Measurements from ENCODE around the gene POU3F1.

The POU3F1 gene

DNA sequence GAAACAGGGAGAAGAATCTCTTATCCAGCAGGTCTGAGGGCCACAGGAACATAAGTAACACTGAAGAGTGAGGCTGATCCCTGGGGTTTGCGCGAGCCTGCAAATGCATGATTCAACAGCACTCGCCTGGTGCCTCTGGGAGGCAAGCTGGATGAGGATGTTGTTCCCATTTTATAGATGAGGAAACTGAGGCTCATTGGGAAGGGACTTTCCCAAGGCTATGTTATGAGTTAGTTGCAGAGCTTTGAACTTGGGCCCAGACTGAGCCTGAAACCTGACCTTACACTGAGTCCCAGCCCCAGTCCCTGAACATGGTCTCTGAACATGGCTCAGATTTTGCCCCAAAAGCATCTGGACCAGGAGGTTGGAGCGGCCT lies 27.7 kb upstream of the POU3F1 start:
- in situ Hi-C loops (cut with MboI; ENCODE audit: low sequenced_read_pairs) = no loop called here

DNA sequence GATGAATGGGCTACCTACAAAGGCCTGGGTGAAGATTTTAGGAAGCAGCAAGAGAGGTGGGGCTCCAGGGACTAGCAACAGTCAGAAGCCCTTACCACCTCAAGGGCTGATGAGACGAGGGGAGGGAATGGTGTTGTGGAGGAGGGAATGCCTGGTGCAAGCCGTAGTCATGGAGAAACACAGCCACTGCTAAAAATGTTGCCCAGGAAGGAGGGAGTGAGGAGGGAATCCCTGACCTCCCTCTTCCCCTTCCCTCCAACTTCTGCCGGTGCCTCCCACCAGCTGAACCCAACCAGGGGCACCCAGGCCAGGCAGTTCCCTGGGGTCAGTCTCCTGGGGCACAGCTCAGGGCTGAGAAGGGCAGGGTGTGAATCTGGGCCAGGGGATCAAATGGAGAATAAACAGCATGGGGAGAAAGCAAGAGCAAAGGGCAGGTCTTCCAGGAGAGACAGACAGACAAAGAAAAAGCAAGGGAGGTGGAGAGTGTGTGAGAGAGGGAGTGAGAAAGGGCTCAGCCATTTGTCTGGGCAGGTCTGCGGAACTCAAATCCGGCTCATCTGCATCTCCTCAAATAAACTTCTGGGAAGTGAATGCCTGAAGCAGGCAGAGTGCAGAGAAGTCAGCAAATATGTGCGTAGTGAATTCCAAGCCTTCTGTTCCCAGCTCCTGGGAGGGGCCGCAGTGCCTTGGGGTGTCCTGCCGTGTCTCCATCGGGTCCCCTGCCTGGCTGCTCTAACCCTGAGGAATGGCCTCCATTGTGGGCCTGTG lies 27.1 kb upstream of the POU3F1 start:
- in situ Hi-C loops (cut with MboI; ENCODE audit: low sequenced_read_pairs) = no loop called here

DNA sequence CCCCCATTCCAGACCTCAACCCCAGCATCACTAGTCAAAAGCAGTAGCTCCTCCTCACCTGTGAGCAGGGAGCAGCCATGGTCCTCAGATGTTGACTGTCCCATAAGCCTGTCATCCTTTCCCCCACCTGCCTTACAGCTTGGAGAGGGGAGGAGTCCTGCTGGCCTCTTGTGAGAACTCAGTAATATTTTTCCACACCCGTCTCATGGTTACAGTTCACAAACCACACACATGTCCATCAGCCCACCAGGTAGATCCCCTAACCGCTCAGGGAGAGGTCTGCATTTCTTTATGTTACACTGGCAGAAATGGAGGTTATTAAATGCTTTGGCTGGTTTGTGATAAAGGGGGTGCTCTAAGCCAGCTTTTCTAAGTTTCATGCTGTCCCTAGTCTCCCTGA lies 26.3 kb upstream of the POU3F1 start:
- in situ Hi-C loops (cut with MboI; ENCODE audit: low sequenced_read_pairs) = no loop called here

DNA sequence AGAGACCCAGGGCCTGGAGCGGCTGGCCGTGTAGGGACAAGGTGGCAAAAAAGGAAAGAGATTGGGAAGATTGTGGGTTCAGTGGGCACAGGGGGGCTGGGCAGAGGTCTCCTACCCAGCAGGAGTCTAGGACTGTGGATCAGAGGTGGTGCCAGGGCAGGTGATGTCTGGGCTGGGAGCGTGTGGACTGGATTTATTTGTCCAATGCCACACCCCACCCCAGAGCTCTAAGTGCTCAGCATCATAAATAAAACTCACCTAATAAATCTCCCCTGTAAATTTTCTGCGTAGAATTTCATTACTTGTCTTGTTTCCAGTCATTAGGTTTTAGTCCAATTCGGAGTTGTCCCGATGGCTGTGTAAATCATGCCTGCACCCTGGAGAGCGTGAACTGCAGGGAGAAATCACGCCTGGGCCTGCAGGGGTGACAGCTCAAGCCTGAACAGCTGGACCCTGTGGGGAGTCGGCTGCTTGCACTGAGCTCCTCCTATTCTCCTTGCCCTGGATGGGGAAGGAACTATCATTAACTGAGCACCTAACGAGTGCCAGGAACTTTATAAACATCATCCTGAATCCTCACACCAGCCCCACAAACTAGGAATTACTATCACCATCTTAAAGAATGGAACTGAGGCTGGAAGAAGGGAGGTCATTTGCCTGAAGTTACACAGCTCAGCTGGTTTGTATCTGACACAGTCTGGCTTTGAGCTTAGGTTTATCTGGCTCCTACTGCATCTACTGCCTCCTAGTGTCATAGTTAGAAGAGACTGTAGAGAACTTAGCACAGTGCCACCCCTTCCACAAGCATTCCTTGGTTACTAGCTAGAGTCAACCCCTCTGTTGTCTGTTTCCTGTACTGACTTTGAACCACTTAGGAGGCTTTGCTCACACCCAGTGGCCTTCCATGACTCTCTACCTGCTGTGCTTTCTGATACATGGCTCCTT lies 25.0 kb upstream of the POU3F1 start:
- in situ Hi-C loops (cut with MboI; ENCODE audit: low sequenced_read_pairs) = no loop called here

DNA sequence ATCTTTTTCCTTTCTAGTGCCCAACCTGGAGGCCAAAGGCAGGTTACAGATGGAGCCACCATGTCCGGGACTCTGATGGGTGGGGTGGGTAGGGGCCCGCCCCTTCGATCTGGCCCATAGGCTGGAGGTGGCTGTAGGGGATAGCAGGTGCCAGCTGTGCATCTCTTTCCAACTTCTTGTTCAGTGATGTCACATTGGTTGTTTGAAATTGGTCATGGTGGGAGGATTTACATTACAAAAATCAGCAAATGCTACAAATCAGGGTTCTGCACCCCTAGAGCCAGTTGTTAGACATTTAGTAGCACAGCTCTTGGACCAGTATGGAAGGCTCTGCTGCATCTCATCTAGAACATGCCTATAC lies 22.4 kb upstream of the POU3F1 start:
- in situ Hi-C loops (cut with MboI; ENCODE audit: low sequenced_read_pairs) = no loop called here

DNA sequence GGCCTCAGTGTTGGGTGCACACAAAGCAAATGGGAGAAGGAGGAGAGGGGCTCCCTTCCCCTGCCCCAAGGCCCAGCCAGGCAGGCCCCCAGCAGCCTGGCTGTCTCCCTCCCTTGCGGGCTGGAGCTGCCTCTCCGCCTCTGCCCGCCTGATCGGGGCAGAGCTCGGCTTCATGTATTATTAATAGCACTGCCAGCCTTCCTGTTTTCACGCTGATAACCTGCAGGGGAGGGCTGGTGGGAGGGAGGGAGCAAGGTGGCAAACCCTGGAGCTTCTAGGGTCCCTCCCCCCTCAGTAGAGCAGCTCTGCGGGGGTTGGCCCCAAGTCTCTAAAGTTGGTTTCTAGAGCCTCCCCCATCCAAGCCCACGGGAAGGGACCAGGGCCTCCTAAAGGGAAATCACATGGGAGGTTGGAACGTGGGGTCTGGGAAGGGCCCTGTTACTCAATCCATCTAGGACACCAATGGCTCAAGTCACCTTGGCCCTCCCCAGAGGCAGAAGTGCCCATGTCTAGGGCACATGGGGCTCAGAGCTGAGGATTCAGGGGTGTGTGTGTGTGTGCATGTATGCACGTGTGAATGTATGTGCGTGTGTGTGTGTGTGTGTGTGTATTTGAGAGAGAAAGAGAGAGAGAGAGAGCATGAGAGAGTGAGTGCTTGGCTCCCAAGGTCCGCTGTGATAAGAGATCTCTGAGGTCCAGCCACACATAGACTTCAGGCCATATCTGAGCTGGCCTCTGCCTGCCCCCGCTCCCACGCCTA lies 21.8 kb upstream of the POU3F1 start:
- in situ Hi-C loops (cut with MboI; ENCODE audit: low sequenced_read_pairs) = no loop called here

DNA sequence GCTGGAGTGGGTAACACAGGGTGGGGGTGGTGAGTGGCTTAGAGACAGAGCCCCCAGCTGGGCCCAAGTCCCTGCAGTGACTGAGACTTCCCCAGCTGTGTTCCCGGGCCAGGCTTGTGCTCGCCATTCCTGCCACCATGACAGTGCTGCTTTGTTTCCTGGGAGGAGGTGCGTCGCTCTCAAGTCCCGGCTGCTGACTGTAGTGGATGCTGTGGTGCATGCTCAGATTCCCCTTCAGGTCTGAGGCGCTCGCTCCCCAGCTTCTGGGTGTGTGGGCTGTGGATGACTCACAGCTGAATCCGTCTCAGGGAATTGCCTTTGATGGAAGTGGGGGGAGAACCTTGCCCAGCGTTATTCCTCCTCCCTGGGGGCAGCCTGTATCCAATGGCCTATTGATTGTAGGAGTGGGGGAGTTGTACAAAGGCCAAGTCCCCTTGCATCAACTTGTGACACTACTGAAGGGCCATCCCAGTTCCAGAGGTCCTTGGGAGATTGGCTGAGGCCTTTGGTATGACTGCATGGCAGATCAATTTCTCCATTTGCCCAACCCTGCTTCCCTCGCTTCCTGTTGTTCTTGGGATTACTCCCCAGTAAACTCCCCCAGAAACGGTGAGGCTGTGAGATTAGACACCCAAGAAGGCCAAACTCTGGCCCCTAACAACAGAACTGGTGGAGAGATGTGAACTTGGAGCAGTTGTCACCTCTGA lies 17.8 kb upstream of the POU3F1 start:
- in situ Hi-C loops (cut with MboI; ENCODE audit: low sequenced_read_pairs) = no loop called here

DNA sequence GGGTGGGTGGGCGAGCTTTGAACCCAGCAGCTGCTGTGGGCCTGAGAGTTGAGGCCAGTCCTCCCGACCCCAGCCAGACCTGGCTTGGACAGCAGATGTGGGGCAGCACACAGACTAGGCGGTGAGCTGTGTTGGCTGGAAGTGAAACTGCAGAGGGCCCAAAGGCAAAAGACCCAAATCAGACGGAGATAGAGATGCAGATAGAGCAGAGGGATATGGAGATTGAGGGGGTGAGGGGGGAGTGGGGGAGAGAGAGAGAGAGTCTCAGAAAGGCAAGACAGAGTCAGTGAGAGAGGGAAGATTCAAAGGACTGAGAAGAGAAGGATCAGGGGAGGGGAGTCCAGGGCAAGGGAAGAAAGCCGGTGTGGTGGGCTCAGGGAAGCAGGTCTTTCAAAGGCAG lies 17.0 kb upstream of the POU3F1 start:
- in situ Hi-C loops (cut with MboI; ENCODE audit: low sequenced_read_pairs) = no loop called here

DNA sequence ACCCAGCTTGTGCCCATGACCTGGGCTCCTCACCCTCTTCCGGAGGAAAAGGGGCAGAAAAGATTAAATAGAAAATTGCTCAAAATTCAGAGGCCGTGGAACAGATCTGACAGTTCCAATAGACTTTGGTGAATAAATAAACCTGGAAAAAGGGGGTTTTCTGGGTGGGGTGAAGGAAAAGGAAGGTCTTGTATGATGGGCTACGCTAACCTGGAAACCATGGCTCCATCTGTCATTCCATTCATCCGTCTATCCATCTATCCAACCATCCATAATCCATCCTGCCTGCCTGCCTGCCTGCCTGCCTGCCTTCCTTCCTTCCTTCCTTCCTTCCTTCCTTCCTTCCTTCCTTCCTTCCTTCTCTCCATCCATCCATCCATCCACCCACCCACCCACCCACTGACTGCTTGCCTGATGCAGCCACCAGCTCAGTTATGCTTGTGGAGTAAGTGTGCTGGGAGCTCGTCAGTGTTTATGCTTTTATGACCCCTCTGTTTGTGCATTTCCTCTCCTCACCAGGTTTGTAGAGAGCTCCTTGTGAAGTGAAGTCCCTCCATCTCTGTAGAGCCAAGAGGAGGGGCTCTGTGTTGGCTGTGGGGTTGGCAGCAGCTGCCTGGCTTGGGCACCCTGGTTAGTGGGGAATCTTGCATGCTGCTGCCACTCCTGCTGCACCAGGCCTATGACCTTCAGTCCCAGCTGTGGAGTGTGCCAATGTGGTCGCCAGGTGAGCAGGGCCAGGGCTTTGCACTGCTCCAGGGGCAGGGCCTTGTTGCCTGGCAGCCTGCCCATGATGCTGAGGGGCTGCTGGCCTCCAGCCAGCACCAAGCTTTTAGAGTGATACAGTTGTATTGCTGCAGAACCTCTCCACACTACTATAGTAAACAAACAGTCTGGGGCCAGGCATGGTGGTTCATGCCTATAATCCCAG lies 16.0 kb upstream of the POU3F1 start:
- in situ Hi-C loops (cut with MboI; ENCODE audit: low sequenced_read_pairs) = no loop called here

DNA sequence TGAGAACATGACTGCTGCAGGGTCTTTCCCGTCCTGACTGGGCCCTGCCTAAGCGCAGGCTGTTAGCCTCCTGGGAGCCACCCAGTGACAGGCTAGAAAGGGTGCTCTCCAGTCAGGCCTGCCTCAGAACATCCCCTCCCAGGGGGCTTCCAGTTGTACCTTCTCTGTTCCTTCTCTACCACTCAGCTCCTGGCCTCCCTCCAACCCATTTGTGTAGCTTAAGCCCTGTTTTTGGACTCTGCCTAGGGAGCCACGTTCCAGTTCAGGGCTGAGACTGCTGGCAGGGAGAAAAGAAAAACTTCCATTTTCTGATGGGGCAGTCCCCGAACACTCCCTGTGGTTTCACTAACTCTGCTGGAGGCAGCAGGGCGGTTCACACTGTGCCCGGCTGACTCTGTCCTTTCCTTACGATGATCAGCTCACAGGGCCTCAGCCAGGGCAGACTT lies 15.3 kb upstream of the POU3F1 start:
- in situ Hi-C loops (cut with MboI; ENCODE audit: low sequenced_read_pairs) = no loop called here

DNA sequence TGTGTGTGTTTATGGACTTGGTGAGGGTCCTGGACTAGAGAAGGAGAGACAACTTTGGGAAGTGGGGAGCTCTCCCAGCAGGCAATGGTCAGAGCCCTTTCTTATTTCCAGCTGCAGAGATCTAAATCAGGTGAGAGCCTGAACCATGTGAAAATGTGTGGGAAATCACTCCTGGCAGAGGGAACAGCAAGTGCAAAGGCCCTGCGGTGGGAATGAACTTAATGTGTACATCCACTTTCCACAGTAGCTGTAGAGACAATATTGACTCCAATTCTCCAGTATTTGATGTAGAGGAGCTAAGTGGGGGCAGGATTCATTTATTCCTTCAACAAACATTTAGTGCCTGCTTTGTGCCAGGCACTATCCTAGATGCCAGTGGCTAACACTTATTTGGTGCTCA lies 14.7 kb upstream of the POU3F1 start:
- in situ Hi-C loops (cut with MboI; ENCODE audit: low sequenced_read_pairs) = no loop called here

DNA sequence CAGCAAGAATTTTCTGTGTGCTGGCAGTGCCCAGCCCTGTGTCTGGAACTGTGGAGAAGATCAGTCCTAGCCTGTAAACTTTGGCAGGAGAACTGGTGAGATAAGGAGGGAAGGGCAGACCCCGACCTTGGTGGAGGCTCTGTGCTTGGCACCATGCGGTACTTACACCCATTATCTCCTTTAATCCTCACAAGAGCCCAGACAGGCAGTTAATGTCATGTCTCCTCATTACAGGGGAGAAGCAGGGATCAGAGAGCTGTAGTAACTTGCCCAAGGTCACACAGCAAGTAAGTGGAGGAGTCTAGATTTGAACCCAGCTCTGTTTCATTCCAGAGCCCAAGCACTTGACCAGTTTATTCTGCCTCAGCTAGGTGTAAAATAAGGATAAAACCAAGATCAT lies 13.9 kb upstream of the POU3F1 start:
- in situ Hi-C loops (cut with MboI; ENCODE audit: low sequenced_read_pairs) = no loop called here

DNA sequence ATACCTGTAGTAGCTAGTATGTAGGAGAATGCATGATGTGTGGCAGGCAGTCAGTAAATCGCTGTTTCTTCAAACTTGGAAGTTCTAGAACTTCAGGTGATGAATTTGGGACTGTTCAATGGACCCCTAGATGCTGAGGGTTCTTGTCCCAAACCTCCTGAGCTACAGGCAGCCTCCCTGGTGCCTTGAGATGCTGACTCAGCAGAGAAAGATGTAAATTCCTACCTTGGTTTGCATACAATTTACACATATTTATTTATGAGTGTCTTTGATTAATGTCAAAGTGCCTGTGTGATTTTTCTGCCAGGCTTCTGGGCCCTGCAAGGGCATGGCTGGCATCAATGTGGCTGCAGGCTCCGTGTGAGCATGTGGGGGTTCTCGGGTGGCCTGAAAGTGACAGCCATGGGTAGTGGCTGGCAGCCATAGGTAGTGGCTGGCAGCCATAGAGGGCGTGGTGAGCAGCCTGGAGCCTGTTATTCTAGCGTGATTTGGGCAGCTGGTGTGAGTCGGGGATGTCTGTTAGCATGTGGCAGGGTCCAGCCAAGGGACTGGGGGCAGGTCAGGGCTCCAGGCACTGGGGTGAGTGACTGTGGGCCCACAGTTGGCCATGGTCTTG lies 13.2 kb upstream of the POU3F1 start:
- in situ Hi-C loops (cut with MboI; ENCODE audit: low sequenced_read_pairs) = no loop called here

DNA sequence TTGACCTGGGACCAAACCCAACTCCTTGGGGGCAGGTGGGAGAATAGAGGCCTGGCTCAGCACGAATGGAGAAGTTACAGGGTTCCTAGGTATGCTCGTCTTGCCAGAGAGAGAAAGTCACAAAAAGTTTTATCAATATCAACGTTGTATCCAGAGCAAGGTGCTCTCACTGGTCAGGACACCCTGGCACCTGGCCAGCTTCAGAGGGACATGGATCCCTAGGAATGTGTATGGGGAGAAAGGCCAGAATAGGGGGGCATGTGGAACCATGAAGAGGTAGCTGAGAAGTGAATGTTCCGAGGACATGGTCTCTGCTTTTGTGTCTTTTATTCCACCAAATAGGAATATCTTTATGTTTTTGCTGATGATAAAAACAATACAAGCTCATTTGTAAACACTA lies 9.4 kb upstream of the POU3F1 start:
- in situ Hi-C loops (cut with MboI; ENCODE audit: low sequenced_read_pairs) = no loop called here

DNA sequence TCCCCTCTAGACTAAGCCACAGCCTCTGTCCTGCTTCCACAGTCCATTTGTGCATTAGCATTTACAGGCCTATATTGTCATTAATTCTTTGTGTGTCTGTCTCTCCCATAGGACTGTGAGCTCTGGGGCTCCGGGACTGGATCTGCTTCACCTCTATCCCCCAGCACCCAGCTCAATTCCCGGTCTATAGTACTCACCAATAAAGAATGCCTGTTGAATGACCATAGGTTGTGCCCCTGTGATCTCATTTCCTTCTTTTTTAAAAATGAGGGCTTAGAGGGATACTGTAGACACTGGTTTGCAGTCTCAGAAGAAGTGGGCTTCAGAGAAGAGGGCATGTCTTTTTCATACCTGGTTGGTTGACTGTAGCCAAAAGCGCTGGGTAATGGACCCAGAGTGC lies 8.8 kb upstream of the POU3F1 start:
- in situ Hi-C loops (cut with MboI; ENCODE audit: low sequenced_read_pairs) = no loop called here

DNA sequence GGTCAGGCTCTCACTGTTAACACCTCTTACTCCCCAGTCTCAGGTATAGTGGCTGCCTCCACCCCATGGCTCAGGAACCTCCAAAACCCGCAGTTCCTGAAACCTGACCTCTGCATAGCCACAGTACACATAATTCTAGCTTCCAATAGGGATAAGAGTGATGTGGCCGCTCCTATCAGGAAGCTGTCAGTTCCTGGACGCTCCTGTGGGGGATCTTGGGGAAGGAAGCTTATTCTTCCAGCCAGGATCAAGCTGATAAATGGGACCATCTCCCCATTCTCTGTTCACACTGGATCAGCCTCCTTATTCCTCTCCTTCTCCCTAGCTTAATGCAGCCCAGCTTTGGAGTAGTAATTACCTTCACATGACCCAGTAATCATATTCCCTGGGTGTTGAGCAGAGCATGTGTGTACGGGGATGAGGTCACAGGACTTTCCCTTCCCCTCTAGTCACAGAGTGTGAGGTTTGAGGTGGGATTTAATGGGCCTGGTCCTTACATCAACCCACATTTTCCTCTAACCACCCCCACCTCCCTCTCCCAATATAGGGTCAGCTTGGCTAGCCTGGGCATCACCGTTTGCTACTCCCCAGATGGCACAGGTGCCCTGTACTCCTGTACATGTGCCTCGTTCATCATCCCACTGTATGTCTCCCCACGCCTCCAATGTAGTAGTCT lies 7.0 kb upstream of the POU3F1 start:
- in situ Hi-C loops (cut with MboI; ENCODE audit: low sequenced_read_pairs) = no loop called here

DNA sequence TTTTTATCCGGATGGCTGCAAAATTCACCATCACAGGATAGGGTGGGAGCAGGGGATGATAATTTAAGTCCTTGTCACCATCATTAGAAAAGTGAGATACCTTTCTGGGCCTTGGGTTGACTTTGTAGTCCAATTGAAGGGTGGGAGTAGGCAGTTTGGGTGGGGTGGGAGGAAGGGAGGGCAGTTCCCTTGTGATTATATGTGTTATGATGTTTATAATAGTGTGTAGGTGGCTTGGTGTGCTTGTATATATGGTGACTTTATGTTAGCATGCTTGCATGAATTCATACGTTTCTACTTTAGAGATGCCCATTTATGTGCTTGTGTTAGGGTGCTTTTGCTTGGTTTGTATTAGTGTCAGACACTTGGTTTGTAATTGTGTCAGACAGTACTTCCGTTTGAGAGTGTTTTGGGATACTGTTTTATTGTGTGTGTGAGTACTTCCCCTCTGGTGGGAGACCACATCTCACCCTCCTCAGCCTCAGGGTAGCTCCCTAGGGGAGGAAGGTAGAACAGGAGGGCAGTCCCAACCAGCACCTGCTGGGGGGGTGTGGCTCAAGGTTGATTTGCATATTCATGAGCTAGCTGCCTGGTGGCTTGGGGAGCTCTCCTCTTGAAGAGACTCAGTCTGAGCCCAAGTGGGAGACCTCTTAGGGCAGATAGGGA lies 6.3 kb upstream of the POU3F1 start:
- in situ Hi-C loops (cut with MboI; ENCODE audit: low sequenced_read_pairs) = no loop called here

DNA sequence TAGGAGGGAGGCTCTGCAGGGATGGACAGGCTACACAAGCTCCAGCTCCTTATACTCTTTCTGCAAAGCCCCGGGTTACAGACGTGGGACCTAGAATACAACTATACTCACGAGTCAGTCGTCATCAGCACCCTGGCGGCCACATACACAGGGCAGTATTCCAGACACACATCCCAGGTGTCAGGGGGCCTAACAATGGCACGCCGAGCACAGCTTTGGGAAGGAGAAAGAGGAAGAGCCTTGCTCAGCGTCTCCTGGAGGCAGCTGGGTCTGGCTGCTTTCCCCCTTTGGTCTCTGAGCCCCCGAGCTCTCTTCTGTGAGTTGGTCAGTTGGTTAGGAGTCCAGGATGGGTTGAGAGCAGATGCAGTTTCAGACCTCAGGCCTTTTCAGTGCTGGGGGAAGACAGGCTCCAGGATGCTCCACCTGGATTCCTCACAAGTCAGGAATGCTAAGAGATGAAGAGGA lies 4.5 kb upstream of the POU3F1 start:
- in situ Hi-C loops (cut with MboI; ENCODE audit: low sequenced_read_pairs) = no loop called here
